Smooth muscle cell (in vitro differentiated cells): ENCODE results near the gene PRKG2. TPM values are rescaled to one million over a fixed set of nuclear protein-coding genes. Genes with fewer than 3 reads are reported as not detected.
"Not testable (repeated sequence)": the region's sequence is repeated elsewhere in the genome, so short reads cannot be mapped to it uniquely, and the experiment has no call there.

Experiments used
- DNase-seq: peaks from one replicate; lab custom pipeline; 2025; ENCODE audit not compliant: unreplicated experiment; lab: John Stamatoyannopoulos, UW
- H2AFZ ChIP-seq: fragments of 200-600 bp; sonication (generic); 2 replicates; pipeline ENCODE4 v1.6.0; 2016; ENCODE audit warnings: antibody characterized with exemption, low read depth, mild to moderate bottlenecking
- H3F3A ChIP-seq: fragments of 200-600 bp; sonication (generic); 2 replicates; pipeline ENCODE4 v1.6.0; 2017; ENCODE audit warnings: antibody characterized with exemption, low read depth
- H3K27ac ChIP-seq: fragments of 200-600 bp; sonication (generic); 2 replicates; pipeline ENCODE4 v1.5.1; 2016; ENCODE audit warnings: low read depth, mild to moderate bottlenecking
- H3K27me3 ChIP-seq: fragments of 200-600 bp; sonication (generic); 2 replicates; pipeline ENCODE4 v1.6.1; 2016; ENCODE audit warnings: low read depth, mild to moderate bottlenecking
- H3K36me3 ChIP-seq: fragments of 200-600 bp; sonication (generic); 2 replicates; pipeline ENCODE4 v1.5.1; 2016; ENCODE audit warnings: low read depth
- H3K4me1 ChIP-seq: fragments of 200-600 bp; sonication (generic); 2 replicates; pipeline ENCODE4 v1.5.1; 2016; ENCODE audit warnings: low read depth
- H3K4me2 ChIP-seq: fragments of 200-600 bp; sonication (generic); 2 replicates; pipeline ENCODE4 v1.6.0; 2016; ENCODE audit warnings: mild to moderate bottlenecking
- H3K4me3 ChIP-seq: fragments of 200-600 bp; sonication (generic); 2 replicates; pipeline ENCODE4 v1.5.1; 2016; ENCODE audit warnings: mild to moderate bottlenecking
- H3K79me2 ChIP-seq: fragments of 200-600 bp; sonication (generic); 2 replicates; pipeline ENCODE4 v1.6.0; 2016; ENCODE audit warnings: low read depth, mild to moderate bottlenecking
- H3K9ac ChIP-seq: fragments of 200-600 bp; sonication (generic); 2 replicates; pipeline ENCODE4 v1.6.0; 2016; ENCODE audit warnings: low read depth
- H3K9me3 ChIP-seq: fragments of 200-600 bp; sonication (generic); replicated peaks from 2 replicates; pipeline ENCODE4 v1.5.1; 2016; ENCODE audit warnings: low read depth
- H4K20me1 ChIP-seq: fragments of 200-600 bp; sonication (generic); 2 replicates; pipeline ENCODE4 v1.6.0; 2016; ENCODE audit warnings: low read depth
- WGBS: methylation state at CpG from one replicate; pipeline ENCODE4 v1.1.7; 2016; ENCODE audit warnings: low lambda C conversion rate; 5-methylcytosine and 5-hydroxymethylcytosine counted together
- polyA plus RNA-seq: library from polyadenylated mRNA; unstranded; fragments of >200 nt; fragmentation: Nextera tagmentation; extraction: Ambion mirVana; gene quantifications from 2 replicates; pipeline ENCODE4 v1.2.1, GENCODE V29; 2016
- total RNA-seq: library from RNA; depleted of rRNA; stranded (reverse); fragments of >200 nt; gene quantifications from 2 replicates; pipeline ENCODE4 v1.2.3, GENCODE V29; 2014
- TF ChIP-seq, protein P1 (sequence below): fragments of 200-600 bp; sonication (generic); IDR thresholded peaks from 2 replicates; pipeline ENCODE4 v1.5.1; 2017; ENCODE audit warnings: borderline replicate concordance, mild to moderate bottlenecking, antibody characterized with exemption; ENCODE audit not compliant: insufficient read depth, poor library complexity, severe bottlenecking

Gene PRKG2
- total and polyA plus RNA-seq, 2 experiments from 2014 or later: 0.09 TPM; not detected in 1

DNA sequence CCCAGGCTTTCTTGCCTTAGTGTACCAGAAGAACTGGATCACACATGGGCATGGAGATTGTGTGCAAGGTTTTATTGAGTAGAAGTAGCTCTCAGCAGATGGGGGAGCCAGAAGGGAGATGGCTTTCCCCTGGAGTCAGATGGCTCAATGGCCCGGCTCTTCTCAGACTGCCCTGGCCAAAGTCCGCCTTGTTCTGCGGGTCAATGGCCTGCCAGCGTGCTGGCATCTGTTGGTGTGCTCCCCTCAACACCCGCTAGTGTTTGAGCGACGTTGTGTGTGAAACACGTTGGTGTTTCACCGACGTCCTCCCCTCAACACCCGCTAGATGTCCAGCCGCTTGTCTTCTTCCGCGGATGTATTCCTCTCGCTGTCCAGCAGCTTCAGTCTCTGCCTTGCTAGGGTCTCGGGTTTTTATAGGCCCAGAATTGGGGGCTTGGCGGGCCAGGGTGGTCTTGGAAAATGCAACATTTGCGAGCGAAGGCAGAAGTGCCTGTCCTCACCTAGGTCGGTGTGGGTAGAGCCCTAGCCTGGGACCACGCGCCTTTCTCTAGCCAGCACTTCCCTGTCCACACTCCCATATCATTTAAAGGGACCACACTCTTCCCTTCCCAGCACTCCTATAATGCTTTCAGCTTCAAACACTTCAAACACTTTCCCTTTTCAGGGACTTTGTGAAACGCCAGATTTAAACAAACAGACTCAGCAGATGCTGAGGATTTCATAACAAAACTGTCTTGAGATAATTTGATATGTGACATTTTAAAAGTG, 21.1 kb upstream of the PRKG2 start:
- H3K4me3 ChIP-seq: no peak overlapping the region
- H3K79me2 ChIP-seq: no peaks in the 10 kb centered on the region
- H3K36me3 ChIP-seq: no peaks in the 10 kb centered on the region
- no peaks in the 10 kb centered on the region for H3F3A ChIP-seq
- 88% methylated on average over 23 of the region's 23 CpGs for WGBS
- H3K9ac ChIP-seq: no peak overlapping the region
- TF ChIP-seq, protein P1, sequence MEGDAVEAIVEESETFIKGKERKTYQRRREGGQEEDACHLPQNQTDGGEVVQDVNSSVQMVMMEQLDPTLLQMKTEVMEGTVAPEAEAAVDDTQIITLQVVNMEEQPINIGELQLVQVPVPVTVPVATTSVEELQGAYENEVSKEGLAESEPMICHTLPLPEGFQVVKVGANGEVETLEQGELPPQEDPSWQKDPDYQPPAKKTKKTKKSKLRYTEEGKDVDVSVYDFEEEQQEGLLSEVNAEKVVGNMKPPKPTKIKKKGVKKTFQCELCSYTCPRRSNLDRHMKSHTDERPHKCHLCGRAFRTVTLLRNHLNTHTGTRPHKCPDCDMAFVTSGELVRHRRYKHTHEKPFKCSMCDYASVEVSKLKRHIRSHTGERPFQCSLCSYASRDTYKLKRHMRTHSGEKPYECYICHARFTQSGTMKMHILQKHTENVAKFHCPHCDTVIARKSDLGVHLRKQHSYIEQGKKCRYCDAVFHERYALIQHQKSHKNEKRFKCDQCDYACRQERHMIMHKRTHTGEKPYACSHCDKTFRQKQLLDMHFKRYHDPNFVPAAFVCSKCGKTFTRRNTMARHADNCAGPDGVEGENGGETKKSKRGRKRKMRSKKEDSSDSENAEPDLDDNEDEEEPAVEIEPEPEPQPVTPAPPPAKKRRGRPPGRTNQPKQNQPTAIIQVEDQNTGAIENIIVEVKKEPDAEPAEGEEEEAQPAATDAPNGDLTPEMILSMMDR: no peak
- no peak overlapping the region for H3K27ac ChIP-seq
- DNase-seq: no peak
- no peaks in the 10 kb centered on the region for H4K20me1 ChIP-seq
- no peak overlapping the region for H3K4me2 ChIP-seq
- no peak overlapping the region for H2AFZ ChIP-seq
- H3K9me3 ChIP-seq: no peaks in the 10 kb centered on the region
- H3K4me1 ChIP-seq: no peaks in the 10 kb centered on the region
- H3K27me3 ChIP-seq: no peaks in the 10 kb centered on the region

DNA sequence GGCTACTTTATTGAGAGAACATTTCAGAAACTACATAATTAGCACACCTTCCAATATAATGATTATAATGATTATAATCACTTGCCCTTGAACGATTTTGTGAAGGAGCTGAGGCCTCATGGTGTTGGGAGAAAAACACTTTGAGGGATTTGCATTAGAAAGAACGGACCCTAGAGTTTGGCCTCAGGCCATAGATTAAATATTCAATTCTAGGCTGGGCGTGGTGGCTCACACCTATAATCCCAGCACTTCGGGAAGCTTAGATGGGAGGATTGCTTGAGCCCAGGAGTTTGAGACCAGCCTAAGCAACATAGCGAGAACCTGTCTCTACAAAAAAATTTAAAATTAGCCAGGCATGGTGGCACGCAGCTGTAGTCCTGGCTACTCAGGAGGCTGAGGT, 12.9 kb upstream of the PRKG2 start:
- WGBS: 65% methylated on average over 6 of the region's 6 CpGs
- Histone ChIP-seq H3K4me1 (no peaks in the 10 kb centered on the region), H2AFZ (no peak overlapping the region), H3K27ac (no peak overlapping the region), H3K79me2 (no peaks in the 10 kb centered on the region), H3K9ac (no peak overlapping the region), H4K20me1 (no peaks in the 10 kb centered on the region), H3K36me3 (no peaks in the 10 kb centered on the region), H3K4me3 (no peak overlapping the region), H3K27me3 (no peaks in the 10 kb centered on the region), H3K4me2 (no peak overlapping the region), H3K9me3 (no peaks in the 10 kb centered on the region), H3F3A (no peaks in the 10 kb centered on the region)
- DNase-seq: no peak
- TF ChIP-seq, protein P1: no peak

DNA sequence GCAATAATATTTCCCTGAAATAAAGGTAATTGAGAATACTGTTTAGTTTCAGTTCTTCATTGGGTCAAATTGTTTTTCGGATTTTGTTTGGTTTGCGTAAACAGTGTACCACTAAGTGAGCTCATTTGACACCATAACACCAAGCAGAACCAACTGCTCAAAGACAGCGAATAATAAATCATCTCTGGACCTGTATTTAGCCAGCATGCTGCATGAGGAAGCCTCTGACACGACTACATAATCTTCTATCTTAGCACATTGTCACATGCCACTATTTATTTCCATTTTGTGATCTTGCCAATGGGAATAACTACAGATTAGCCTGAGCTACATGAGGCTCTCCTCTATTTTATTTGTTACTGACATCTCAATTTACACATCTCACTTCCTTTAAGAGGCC, 12.1 kb upstream of the PRKG2 start:
- H3F3A ChIP-seq: no peaks in the 10 kb centered on the region
- no peak overlapping the region for H3K4me2 ChIP-seq
- no peak overlapping the region for H3K4me3 ChIP-seq
- H3K9me3 ChIP-seq: no peaks in the 10 kb centered on the region
- H3K27ac ChIP-seq: no peak overlapping the region
- no peak overlapping the region for H3K9ac ChIP-seq
- no peaks in the 10 kb centered on the region for H3K36me3 ChIP-seq
- no peak for DNase-seq
- TF ChIP-seq, protein P1: no peak
- no peak overlapping the region for H2AFZ ChIP-seq
- H3K4me1 ChIP-seq: no peaks in the 10 kb centered on the region
- no peaks in the 10 kb centered on the region for H3K27me3 ChIP-seq
- WGBS: 79% methylated on average over 4 of the region's 4 CpGs
- no peaks in the 10 kb centered on the region for H3K79me2 ChIP-seq
- no peaks in the 10 kb centered on the region for H4K20me1 ChIP-seq

DNA sequence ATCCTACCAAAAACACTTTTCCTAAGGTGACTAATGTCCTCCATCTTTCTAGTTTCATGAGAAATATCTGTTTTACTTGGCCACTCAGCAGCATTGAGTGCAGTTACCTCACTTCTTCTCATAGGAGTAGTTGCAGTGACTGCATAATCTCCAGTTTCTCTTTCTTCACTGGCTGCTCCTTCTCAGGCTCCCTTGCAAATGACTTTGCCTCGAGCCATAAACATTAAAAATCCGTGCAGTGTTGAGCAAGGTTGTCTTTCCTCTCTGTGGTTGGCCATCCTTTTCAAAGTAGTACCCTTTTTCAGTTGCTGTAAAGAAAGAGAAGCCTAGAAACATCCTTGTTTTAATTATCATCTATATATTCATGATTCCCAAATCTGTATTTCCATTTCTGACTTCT, 10.2 kb upstream of the PRKG2 start:
- TF ChIP-seq, protein P1: no peak
- 77% methylated on average over 2 of the region's 2 CpGs for WGBS
- H4K20me1 ChIP-seq: no peaks in the 10 kb centered on the region

DNA sequence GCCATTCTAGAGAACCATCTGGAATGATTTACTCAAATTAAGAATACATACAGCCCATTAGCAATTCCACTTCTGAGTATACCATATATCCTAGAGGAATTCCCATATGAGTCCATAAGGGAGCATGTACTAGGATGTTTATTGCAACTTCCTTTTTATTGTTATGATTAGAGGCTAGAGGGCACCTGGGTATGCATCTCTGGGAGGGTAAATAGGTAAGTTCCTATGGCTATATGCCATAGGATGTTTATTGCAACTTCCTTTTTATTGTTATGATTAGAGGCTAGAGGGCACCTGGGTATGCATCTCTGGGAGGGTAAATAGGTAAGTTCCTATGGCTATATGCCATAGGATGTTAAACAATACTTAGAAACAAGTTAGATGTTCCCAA, 7.1 kb upstream of the PRKG2 start:
- not testable (repeated sequence) for H4K20me1 ChIP-seq, H3K4me3 ChIP-seq, H3K27ac ChIP-seq, H3K36me3 ChIP-seq, H3K9me3 ChIP-seq, H2AFZ ChIP-seq, H3K4me2 ChIP-seq, H3K4me1 ChIP-seq, H3K79me2 ChIP-seq, H3F3A ChIP-seq, H3K9ac ChIP-seq, DNase-seq
- H3K27me3 ChIP-seq: peaks cover 13% of the 10 kb centered on the region

More for the DNA sequence above, 10.2 kb upstream of the PRKG2 start:
- no peak overlapping the region for H2AFZ ChIP-seq
- no peak overlapping the region for H3K4me3 ChIP-seq
- H3K9ac ChIP-seq: no peak overlapping the region
- no peaks in the 10 kb centered on the region for H3K27me3 ChIP-seq
- DNase-seq: no peak
- no peak overlapping the region for H3K4me2 ChIP-seq
- H3K27ac ChIP-seq: no peak overlapping the region
- no peaks in the 10 kb centered on the region for H3F3A ChIP-seq
- H3K36me3 ChIP-seq: no peaks in the 10 kb centered on the region
- H3K79me2 ChIP-seq: no peaks in the 10 kb centered on the region
- no peaks in the 10 kb centered on the region for H3K9me3 ChIP-seq
- H3K4me1 ChIP-seq: no peaks in the 10 kb centered on the region
